BJ (cell line): ENCODE results near the gene C10orf90. TPM values are rescaled to one million over a fixed set of nuclear protein-coding genes. Genes with fewer than 3 reads are reported as not detected.

ENCODE experiments used
- CTCF ChIA-PET: fragments of 350-600 bp; formaldehyde crosslinking; extraction: SDS; loops from one replicate; lab custom pipeline; 2021; ENCODE audit warnings: antibody characterized with exemption, inconsistent platforms; lab: Yijun Ruan, JAX
- POLR2A ChIA-PET: fragments of 300-600 bp; sonication (Branson Sonifier 250); formaldehyde crosslinking; extraction: SDS; loops from one replicate; lab custom pipeline; 2021; ENCODE audit warnings: antibody characterized with exemption; lab: Charles Lee
- DNase-seq: peaks from one replicate; pipeline ENCODE4 v3.0.0-alpha.2; 2011; ENCODE audit warnings: low read depth
- H3K27me3 ChIP-seq: 2 replicates; pipeline ENCODE4 v1.6.0; 2011; ENCODE audit warnings: low read length; ENCODE audit not compliant: control insufficient read depth, insufficient read depth
- H3K36me3 ChIP-seq: 2 replicates; pipeline ENCODE4 v1.5.1; 2011; ENCODE audit warnings: low read length; ENCODE audit not compliant: control insufficient read depth, insufficient read depth
- H3K4me3 ChIP-seq: 2 replicates; pipeline ENCODE4 v1.5.1; 2011; ENCODE audit warnings: low read depth, mild to moderate bottlenecking, control low read depth, low read length
- CTCF ChIP-seq: IDR thresholded peaks from 2 replicates; pipeline ENCODE4 v1.5.1; 2011; ENCODE audit warnings: low read depth, mild to moderate bottlenecking, control low read depth, inconsistent platforms, low read length, moderate library complexity; ENCODE audit not compliant: insufficient read depth
- polyA plus RNA-seq: library from polyadenylated mRNA; depleted of rRNA; stranded (reverse); fragments of >200 nt; gene quantifications from 2 replicates; pipeline ENCODE4 v1.2.3, GENCODE V29; 2011

C10orf90 gene
- polyA plus RNA-seq, 1 experiment = not detected

- no peaks in the 10 kb centered on the region for H3K27me3 ChIP-seq
- TF ChIP-seq CTCF = no peak
- no peaks in the 10 kb centered on the region for H3K36me3 ChIP-seq
- POLR2A ChIA-PET = no interaction called here
- no peak overlapping the region for H3K4me3 ChIP-seq
- no peak for DNase-seq
- CTCF ChIA-PET = interaction anchor here (1.2 kb wide), 1 partner anchor 91 kb away, joined by 3 read pairs; no protein-coding TSS in a partner anchor
These were observed 189.3 kb downstream of the C10orf90 start for GRCh38 chr10:126481181-126481580.

- Histone ChIP-seq H3K4me3 (no peak overlapping the region), H3K27me3 (no peaks in the 10 kb centered on the region), H3K36me3 (no peaks in the 10 kb centered on the region)
- DNase-seq = no peak
- CTCF ChIA-PET = interaction anchor here (1.1 kb wide), 1 partner anchor 546 kb away, joined by 3 read pairs; no protein-coding TSS in a partner anchor
- POLR2A ChIA-PET = no interaction called here
- no peak for TF ChIP-seq CTCF
These were observed 189.8 kb downstream of the C10orf90 start for GRCh38 chr10:126480648-126481047.

GRCh38 chr10:126479280-126479895, 191.1 kb downstream of the C10orf90 start:
- no peak for DNase-seq
- TF ChIP-seq CTCF = no peak
- Histone ChIP-seq H3K36me3 (no peaks in the 10 kb centered on the region), H3K4me3 (no peak overlapping the region), H3K27me3 (no peaks in the 10 kb centered on the region)
- POLR2A ChIA-PET = no interaction called here
- CTCF ChIA-PET = no interaction called here

GRCh38 chr10:126478546-126478945, 191.9 kb downstream of the C10orf90 start:
- H3K27me3 ChIP-seq = no peaks in the 10 kb centered on the region
- no peak overlapping the region for H3K4me3 ChIP-seq
- DNase-seq = no peak
- no peaks in the 10 kb centered on the region for H3K36me3 ChIP-seq
- ChIA-PET CTCF (interaction anchor here (1.5 kb wide), 1 partner anchor 25 kb away, joined by 3 read pairs; no protein-coding TSS in a partner anchor), POLR2A (no interaction called here)
- TF ChIP-seq CTCF = no peak

GRCh38 chr10:126476246-126476645, 194.2 kb downstream of the C10orf90 start:
- CTCF ChIA-PET = no interaction called here
- no peak for DNase-seq
- no peaks in the 10 kb centered on the region for H3K36me3 ChIP-seq
- POLR2A ChIA-PET = no interaction called here
- H3K27me3 ChIP-seq = no peaks in the 10 kb centered on the region; the same call in 1 of the 2 replicates
- no peak overlapping the region for H3K4me3 ChIP-seq
- no peak for TF ChIP-seq CTCF
